ENCODE measurements around the gene APBA2.

Gene APBA2

DNA sequence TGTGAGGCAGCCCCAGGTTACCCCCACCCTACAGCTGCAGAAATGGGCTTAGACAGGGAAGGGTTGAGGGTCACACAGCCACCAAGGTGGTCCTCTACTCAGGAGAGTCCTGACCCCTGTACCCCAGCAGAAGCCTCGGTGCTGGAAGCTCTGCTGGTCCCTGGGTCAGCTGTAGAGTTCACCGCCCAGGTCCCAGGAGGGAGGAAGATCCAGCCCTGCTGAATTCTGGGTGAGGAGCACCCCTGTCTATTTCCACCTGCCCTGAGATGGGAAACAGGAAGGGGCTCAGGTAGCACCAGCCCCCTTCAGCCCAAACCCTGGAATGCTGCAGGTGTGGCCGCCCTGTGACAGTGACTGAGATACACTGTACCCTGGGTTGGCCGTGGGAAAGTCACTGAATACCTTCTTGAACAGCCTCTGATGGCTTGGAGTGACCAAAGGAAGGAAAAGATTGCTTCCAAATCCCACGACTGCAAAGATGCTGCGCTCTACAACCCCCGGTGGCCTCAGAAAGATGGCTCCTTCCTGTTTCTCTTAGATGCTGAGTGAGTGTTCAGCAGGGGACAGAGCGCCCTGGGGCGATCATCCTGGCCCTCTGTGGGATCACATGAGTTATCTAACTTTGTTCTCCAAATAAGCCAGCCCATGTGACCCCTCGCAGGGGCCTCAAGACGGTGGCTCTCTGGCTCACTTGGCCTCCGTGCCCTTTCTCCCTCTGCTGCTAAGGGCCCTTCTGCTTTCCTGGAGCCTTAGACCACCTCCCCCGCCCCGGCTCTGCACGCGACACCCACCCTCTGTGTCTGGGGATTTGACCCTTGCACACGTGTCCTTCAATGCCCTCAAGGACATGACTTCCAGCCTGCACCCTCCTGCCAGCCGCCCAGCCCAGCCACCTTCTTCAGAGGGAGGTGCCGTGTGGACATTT lies 242.0 kb downstream of the APBA2 start:
- no peak for DNase-seq

DNA sequence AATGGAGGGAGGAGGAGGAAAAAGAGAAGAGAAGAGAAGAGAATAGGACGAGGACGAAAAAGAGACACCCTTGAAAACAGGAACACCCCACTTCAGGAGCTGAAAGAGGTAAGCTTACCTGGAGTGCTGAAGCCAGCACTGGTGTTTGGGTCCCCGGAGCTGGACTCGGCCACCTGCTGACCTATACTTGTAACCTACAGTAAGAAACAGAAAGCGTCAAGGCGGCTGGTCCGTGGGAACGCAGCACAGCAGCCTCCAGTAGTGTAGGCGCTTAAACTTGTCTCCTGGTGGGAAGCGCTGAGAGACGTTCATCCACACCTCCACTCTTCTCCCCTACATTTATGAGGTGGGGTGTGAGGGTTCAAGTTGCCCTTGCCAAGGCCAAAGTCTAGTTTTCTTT lies 242.9 kb downstream of the APBA2 start:
- no peak for DNase-seq

DNA sequence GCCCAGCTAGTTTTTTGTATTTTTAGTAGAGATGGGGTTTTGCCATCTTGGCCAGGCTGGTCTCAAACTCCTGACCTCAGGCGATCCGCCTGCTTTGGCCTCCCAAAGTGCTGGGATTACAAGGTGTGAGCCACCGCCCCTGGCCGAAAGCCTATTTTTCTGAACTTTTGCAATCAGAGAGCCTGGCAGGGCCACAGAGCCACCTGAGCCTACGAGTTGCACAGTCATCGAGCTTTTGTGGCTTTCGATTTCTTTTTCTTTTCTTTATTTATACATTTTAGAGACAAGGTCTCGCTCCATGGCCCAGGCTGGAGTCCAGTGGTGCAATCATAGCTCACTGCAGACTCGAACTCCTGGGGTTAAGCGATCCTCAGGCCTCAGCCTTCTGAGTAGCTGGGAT lies 243.4 kb downstream of the APBA2 start:
- no peak for DNase-seq

DNA sequence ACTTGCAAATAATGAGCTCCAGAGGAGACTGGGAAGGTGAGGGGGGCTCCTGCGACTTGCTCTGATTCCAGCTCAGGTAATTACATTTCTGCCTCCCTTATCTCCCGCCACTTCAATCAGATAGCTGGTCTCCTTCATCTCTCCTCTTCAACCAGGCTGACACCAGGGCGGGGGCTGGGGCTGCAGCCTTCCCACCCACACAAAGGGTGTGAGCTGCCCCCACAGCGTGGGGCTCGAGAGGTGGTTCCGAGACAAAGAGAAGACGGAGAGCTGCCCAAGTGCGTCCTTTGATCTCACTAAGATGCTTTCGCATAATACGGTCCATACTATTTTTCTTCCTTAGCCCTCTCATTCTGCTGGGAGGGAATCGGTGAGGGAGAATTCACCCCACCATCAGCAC lies 244.2 kb downstream of the APBA2 start:
- DNase-seq = no peak

DNA sequence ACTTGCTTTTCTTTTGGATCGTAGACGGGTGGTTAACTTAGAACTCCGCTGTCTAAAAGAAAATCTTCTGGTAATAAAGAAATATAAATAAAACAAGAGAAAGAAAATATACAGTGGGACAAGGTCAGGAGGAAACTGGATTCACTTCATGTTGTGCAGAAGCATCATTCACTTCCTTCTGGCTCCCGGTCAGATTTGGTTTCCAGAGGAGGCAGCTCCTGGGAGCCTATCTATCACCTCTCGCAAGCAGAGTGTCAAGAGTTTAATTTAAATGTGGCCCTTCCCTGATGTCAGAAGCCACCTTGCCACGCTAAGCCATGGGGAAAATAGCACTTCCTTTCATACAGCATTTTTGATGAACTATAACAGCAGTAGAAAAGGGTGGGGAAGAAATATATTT lies 244.7 kb downstream of the APBA2 start:
- no peak for DNase-seq

DNA sequence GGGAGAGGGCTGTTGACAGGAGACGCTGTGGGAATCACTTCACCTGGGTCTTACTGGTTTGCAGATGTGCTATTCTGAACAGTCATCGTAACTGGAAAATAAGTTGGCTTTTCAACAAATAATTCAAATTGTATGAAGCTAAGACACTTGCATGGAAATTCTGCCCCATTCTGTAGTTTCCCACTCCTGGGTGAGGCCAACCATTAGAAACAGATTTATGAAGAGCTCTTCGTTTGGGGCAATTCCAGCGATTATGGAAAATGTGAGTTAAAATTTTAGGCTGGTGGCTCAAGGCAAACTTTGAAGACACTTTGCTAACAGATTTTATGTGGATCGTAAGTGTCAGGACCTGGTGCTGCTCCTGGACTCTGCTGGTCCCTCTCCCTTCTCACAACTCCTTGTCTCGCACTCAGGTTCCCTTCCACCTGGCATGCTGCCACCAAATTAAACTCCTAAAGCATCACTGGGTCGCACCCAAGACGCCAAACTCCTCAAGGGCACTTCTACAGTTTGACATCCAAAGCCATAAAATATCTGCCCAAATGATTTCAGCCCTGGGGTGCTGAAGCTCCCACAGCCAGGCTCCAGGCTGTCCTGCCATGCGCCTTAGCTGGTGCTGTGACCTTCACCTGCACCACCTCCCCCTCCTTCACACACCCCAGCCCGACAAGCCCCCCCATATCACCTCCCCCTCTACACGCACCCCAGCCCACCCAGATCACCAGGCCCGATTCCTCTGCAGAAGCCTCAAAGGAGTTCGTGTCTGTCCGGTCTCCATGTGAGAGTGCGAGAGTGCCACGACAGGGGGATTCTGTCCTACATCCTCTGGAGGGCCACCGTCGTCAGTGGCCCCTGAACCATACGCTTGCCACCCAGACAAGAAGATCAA lies 245.4 kb downstream of the APBA2 start:
- no peak for DNase-seq

DNA sequence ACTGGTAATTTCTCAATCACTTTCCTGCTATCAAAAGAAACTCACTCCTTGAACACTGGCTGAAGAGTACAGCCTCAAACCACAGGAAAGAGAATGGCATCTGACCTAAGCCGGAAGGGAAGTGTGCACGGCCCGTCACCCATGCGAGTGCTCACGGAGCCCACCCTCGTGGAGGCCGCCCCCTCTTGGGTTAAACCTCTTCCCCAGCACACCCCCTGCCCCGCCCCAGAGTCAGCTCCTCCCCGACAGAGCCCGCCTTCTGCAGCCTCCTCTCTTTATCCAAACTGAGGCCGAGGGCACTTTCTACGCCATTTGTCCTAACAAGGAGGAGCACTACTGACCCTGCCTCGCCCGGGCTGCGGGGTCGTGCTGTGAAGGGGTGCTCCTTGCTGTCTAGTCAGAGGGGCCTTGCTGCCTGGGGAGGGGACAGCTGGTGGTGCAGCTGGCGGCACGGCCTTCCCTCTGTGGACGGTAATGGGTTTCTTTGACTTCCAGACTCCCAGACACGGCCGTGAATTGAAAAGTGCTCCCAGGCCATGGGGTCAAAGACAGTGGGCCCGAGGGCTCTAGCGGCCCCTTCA lies 246.2 kb downstream of the APBA2 start:
- no peak for DNase-seq

DNA sequence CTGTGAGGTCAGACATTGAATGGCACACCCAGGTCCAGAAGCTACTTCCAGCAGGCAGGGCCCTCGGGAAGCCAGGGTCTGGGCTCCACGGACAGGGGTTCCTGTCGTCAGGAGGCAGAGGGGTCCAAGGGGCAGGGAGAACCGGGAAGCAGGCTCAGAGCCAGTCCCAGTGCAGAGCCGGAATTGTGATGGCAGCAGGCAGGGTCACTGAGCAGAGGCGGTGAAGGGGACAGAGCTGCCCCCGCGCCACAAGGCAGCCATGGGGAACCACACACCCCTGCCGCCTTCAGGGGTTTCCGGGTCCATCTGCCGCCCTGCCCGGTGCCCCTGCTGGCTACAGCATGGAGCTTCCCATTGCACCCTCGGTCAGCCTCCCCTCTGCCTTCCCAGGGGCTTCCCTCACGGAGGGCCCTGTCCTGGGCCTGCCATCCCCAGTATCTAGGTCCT lies 247.0 kb downstream of the APBA2 start:
- DNase-seq = no peak

DNA sequence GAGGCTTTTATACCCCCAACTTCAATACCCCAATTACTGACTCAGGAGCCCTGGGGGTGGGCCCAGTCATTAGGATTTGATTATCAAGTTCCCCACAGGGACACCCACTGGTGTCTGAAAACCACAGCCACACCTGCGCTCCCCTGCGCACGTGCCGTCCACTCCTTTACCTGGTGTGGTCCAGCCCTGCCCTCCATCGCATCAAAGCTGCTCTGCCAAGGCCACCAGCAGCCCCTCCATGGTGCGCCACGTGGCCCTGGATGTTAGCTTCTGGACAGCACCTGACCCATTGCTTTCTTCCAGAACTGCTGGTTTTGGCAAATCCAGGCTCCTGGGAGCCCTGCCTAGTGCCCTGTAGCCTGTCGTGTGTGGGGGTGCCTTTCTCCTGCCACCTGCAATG lies 247.5 kb downstream of the APBA2 start:
- no peak for DNase-seq

DNA sequence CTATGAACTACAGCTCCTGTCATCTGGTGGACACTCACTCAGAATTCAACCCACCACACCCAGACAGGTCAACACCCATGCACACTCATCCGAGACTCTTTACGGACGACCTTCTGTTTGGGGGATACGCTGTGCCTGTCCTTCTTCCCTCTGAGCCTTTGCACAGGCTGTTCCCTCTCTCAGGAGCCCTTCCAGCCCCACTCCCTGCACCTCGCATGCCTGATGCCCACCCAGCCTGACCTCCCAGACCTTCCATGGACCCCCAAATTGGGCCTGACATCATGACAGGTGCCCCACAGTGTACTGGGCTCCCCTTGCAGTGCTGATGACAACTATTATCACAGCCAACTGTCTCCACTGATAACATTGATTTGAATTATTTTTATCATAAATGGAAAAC lies 248.0 kb downstream of the APBA2 start:
- no peak for DNase-seq

DNA sequence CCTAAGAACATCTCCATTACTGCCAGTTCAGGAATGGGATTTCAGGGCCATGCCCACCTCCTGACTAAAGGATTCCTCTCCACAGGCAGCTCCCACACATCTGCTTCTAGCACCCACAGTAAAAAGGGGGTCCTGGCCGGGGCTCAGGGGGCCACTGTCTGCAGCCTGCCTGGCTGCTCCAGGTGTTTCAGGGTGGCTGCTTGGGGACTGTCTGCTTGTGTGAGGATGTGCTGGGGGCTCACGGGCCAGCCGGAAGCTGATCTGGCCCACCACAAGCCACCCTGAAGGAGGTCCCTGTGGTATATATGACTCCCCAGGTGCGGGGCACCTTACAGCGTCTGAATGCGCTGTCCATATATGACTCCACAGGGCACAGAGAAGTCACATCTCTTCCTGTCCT lies 248.5 kb downstream of the APBA2 start:
- no peak for DNase-seq

DNA sequence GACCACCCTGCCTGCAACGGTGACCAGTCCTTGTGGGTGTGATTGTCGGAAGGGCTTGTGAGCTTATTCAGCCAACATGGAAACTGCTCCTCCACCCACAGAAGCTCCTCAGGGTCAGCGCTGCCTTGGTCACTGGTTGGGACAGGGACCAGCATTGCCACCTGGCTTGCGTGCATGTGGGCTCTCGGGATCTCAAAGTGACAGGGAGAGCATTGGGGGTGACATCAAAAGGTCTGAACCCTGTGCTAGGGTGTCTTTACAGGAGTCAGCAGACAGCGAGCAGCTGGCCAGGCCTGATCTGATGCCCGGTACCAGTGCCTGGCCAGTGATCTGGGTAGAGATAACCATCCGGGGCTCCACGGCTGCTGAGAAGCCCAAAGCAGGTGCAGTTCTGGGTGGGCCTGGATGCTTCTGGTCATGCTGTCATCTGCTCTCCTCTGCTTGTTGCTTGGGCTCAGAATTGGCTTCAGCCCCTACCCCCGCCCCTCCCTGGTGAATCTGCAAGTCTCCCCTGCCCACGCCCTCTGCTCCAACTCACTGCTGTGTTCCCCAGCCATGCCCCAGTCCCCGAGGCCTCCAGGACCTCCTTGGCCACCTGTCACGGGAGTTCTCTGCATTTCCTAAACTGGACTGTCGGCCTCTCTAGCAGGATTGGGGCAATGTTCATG lies 249.0 kb downstream of the APBA2 start:
- no peak for DNase-seq

DNA sequence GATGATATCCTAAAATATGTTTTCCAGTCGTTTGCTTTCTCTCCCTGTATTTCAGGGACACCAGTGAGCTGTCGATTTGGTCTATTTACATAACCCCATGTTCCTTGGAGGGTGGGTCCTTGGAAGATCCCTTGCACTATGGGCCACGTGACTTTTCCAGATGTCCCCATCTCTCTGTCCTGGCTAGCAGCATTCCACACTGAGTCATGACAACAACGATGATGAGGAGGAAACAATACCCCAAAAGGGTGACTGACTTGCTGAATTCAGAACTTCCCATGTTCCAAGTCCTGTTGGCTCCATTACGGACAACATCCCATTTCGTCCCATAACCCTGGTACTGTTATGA lies 249.5 kb downstream of the APBA2 start:
- DNase-seq = no peak

DNA sequence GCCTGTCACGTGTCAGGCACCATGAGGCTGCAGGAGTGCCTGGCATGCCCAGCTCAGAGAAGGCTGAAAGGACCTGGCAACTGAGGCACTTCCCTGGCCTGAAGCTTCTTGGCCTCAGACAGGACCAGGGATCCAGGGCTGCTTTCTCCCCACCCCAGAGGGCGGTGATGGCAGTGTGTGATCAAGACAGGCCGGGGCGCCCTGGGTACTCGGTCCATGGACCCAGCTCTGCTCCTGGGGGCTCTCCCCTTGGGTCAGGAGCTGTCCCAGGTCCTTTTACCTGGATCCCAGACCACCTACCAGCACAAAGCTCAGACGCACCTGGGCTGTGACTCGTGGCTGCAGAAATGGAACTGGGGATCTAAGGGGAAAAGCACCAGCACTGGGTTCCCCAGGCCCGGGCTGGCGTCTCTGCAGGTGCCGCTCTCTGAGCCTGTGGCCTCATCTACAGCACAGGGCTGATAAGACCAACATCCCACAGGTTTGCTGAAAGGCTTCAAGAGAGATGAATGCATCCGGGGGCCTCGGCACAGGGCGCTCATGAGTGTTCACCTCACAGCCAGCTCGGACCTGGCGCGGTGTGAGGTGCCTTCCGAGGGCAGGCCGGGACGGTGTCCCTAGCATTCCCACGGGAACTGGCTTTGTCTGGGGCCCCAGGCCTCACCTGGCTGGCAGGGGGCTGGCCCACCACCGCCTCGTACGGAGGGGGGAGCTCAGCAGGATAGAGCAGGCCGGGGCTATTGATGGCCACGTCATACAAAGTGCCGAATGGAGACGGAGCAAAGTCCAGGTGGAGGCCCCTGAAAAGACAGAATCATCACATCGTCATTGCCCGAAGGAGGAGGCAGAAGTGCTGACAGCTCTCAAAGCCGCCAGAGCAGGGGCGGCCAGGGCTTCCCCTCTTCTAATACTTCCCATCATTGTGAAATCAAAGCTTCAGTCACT lies 250.2 kb downstream of the APBA2 start:
- DNase-seq = no peak

DNA sequence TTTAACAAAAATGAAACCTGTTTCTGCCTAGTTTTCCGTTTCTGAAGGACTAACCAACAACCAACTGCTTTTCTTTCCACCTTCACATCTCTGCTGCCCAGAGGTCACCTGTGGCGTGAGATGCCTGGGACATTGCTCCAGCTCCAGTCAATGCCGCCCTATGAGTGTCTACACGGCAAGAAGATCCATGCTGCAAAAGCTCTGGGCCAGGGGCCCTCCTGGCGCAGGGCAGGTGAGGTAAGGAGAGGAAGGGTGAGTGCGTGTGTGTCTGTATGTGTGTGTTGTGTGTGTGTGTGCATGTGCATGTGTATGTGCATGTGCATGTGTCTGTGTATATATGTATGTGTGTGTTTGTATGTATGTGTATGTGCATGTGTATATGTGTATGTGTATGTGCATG lies 252.5 kb downstream of the APBA2 start:
- DNase-seq = no peak

DNA sequence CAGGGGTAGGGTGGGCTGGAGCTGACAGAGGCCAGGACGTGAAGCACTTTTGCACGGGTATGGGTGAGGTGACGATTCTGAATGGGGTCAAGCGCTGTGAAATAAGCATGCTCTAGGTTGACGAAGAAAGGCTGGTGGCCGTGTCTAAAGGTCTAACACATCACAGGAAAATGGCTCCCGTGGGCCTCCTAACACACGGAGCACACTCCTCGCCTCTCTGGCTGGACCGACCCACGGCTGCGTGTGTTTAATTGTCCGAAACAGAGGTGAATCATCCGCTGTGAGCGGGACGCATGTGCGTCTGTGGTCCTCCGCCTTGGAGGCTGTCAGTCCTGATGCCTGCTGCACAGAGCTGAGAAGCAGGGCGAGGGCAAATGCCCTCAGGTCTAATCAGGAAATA lies 253.3 kb downstream of the APBA2 start:
- no peak for DNase-seq

DNA sequence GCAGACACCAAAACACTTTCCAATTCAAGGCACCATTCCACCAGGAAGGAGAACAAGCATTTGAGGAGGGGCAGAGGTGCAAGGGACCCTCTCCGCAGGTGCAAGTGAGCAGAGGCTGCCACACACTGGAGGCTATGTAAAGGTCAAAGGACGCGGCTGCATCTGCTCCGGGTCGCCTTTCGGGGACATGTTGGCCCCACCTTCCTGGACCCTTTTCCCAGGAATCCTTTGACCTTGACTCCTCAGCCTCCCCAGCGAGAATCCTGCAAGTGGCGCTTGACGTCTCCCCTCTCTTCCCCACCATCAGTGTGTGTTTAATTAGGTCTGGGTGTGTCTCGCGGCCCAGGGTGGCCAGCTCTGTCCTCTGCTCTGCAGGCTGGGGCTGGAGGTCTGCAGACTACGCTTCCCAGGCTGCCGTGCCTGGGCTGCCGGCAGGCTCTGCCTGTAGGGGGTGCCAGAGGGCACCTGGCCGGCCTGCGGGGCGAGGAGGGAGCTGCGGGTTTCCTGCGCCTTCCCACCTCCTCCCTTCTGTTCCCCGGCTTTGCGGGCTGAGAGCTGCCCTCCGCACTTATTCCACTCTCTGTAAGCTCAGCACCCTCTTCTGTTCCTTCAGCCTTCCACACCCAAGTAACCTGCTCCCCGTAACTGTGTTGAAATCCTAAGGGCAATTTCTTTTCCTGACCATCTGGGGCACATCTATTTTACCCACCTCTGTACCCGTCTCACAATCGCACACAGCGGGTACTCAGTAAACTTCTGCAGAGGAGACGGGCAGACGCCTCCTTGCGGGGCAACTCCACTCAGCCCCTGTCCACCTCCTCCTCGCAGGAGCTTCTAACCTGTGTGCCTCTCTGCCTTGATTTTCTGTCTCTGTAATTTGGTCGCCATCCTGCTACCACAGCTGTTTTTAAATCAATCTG lies 254.0 kb downstream of the APBA2 start:
- DNase-seq = no peak

DNA sequence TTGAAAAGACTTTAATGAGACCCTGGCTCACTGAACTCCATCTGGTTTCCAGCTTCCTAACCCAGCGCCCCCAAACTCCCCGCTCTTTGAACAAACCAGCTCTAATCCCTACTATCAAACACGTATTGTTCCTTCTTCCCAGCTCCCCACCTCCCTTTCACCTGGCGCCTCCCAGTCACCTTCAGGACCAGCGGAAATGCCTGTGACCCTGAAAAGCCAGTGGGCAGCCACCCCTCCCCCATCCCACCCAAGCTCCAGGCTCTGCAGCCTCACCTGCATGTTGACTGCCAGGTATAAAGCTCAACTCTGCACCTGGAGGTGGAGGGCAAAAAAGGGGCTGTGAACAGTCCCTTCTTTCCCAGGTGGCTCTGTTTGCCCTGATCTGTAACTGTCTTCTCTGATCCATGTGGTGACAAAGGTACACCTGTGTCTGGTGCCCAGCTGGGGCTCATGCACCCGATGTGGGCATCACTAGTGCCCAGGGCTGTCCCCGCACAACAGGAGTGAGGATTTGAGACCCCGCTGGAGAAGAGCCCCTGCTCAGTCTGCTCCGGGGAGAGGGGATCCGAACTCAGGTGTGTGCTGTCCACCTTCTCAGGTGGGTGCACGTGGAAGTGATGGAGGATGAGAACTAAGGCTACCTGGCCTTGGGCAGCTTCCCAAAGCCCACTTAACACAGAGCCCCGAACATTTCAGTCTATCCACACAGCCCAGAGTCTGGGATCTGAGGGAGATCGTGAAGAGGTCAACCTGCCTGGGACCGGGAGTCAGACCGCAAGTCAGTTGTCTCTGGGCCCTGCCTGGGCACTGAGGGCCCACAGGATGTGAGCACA lies 254.9 kb downstream of the APBA2 start:
- DNase-seq = no peak

DNA sequence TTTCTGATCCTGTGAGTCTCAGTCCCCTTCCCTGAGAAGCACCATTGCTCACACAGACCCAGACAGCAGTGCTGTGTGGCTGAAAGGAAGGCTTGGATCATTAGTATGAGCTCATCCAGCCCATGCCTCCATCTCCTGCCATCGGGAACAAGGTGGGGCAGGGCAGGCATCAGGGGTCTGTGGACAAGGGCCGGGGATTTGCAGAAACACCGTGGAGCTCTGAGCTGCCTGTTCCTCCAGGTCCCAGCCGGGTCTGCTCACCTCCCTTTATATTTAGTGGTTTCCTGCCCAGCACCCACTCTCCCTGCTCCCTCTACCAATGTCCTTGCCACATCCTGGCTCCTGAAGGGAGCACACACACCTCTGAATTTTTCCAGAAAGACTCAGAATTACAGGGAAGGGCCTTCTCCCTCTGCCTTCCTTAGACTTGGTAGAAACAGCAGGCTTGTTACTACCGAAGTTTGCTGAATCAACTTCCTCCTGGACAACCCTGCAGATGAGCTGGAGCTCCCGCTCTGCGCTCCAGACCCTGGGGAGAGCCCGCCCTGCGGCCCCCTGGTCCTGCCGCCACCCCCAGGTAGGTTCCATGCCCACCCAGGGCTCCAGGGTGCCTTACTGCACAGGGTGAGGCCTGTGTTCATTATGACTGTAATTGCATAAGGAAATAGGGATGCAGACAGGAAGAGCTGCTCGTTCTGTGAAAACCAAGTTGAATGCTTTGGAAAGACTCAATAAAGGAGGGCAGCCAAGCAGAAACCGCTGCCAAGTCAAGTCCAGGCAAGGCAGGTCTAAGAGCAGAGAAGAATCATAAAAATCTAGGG lies 255.7 kb downstream of the APBA2 start:
- no peak for DNase-seq
